ENCODE measurements around the gene PUS1.

DNA sequence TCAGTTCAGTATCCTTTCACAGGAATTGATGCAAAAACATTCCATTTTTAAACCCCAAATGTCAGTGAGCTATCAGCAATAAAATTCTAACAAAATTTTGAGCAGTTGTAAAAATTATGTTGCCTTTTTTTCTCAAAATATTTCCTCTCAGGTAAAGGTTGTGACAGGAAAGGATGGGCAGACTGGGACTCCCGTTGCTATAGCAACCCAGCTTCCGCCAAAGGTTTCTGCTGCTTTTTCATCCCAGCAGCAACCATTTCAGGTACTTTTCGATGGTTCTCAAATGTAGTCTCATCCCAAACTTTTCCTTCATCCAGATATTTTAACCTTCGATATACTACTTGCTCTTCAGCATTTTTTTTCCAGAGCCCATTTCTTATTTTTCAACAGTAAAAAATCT is 34.3 kb downstream of the PUS1 start:
- no peak for TF ChIP-seq CTCF (IDR thresholded peaks at IDR 0.05; ENCODE audit: insufficient read depth, low read depth, low read length)
- TF ChIP-seq EZH2 (IDR thresholded peaks at IDR 0.05; ENCODE audit: insufficient read depth, low read length), result no peak

Data from astrocyte (in vitro differentiated cells and primary cell).